GM15510 (cell line): ENCODE data around the gene DNAH10.

ENCODE experiments used
- POLR2A ChIP-seq: IDR thresholded peaks from 3 replicates; pipeline ENCODE4 v1.6.1; 2011; ENCODE audit warnings: borderline replicate concordance; ENCODE audit not compliant: insufficient read length; ENCODE audit errors: extremely low read depth

Gene DNAH10

GRCh38 chr12:123942911-123943648 lies 181.0 kb downstream of the DNAH10 start:
- TF ChIP-seq POLR2A: no peak

GRCh38 chr12:123943816-123944215 lies 181.7 kb downstream of the DNAH10 start:
- TF ChIP-seq POLR2A: no peak

DNA sequence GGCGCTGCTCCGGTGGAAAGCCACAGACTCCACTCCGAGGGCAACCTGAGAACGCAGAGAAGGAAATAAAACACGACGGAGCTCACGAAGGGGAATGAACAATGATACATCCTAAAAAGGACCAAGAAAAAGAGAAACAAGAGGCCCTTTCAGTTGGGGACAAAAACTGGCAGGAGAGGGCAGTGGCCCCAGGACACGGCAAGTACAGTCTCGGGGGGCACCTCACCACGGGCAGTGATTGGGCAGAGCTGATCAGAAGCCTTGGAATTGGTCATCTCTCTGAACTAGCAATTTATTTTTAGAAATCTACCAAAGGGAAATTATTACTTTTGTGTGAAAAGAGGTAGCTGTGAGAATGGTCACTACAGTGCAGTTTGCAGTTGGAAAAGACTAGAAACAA lies 182.6 kb downstream of the DNAH10 start:
- no peak for TF ChIP-seq POLR2A

GRCh38 chr12:123945287-123946151 lies 183.4 kb downstream of the DNAH10 start:
- TF ChIP-seq POLR2A: no peak

DNA sequence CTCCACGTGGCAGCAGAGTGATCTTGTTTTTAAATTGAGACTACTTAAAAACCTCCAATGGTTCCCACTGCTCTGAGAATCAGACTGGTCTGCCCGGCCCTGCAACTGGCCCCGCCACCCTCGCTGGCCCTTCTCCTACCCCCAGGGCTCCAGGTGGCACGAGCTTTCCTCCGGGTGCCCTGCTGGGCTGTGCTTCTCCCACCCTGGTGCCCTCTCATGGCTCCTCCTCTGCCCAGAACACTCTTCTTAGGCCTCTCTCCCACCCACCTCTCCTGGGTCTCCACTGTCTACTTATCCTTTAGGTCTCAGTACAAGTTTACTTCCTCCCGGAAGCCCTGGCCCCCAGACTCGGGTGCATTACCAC lies 184.0 kb downstream of the DNAH10 start:
- no peak for TF ChIP-seq POLR2A

DNA sequence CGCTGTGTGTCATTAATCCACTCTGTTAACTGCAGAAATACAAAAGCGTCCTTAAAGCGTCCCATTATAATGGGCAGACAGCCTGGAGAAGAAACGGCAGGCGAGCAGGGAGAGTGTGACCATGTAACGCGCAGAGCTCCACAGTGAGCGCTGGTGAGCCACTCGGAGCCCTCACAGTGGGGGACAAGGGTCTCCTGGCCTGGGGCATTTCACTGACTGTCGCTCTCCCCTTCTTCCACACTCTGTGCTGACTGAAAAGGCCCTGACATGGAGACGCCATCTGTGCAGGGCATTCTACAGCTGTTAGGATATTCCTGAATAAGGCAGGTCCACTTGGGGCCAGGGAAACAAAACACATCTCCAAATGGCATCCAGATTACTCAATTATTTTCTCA lies 186.3 kb downstream of the DNAH10 start:
- TF ChIP-seq POLR2A: no peak

DNA sequence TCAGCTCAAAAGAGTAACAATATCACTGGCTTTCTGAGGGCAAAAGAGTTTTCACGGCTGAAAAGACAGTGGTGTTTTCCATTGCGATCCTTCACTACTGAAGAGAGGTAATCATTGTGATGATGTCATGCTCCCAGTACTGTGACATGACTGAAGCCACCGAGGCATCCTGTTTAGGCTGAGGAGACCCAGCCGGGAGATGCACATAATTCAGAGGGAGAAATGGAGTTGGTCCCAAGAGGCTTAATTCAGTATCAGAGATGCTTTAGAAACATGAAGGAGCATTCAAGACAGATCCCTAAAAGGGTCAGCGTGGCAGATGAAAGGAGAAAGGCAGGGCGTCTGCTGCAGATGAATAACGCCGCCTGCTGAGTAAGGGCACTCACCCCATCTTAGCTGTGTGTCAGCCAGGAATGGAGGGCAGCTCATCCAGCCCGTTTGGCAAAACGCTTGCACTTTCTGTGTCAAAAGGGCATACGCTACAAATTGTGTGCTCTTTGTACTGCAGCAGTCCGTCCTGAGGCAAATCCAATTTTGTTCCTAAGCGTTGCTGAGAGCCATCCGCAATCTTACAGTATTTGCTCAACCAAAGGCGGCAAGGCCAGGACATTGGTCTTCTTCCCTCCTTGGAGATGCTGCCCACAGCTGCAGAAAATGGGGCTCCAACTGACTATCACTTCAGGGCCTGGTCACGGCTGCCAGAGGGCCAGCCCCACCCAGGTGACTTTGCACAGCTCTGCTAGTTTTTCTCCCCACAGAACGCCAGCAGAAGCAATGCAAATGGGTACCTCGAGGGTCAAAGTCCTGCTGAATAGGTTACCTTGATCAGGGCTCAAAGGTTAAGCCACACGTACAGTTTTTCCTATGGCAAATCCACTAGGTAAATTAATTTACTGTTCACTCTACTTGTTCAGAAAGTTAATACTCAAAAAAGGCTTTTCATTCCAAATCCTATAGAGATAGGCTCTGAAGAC lies 187.0 kb downstream of the DNAH10 start:
- no peak for TF ChIP-seq POLR2A

- no peak for TF ChIP-seq POLR2A
These were observed 187.7 kb downstream of the DNAH10 start for GRCh38 chr12:123949770-123950165.

DNA sequence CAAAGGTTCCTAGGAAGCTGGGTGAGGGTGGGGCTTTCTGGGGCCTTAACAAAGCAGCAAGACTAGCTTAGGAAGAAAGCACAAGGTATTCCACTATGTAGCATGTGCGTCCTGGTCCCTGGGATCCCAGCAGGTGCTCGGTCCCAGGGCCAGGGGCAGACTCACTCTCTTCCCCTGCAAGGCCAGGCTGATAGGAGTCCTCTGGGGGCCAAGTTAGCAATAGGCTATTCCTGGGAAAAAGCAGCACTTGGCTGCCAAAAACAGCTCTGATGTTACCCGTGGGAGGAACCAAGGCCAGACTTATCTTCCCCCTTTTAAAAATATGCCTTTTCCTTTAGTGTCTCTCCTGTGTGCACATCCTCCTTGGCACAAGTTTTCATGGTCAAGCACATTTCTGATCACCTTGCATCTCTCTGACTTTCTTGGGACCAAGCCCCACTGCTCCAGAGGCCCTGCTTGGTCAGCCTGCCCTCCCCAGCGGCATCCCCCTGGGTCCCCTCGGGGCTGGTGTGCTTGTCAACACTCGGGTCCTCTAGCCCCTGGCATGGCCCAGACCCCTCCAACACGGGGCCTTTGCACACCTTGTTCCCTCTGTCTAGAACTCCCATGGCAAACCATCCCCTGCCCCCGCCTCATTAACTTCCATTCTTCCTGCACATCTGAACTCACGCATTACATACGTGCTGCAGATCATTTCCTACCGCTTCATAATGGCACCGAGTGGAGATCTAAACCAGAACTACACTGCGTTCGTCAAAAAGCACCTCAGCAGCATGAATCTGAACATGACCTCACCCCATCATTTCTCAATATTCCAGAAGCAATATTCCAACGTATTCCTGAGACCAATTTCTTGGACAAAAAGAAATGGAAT lies 188.6 kb downstream of the DNAH10 start:
- TF ChIP-seq POLR2A: no peak

- TF ChIP-seq POLR2A: no peak
These were observed 189.4 kb downstream of the DNAH10 start for GRCh38 chr12:123951467-123951866.

DNA sequence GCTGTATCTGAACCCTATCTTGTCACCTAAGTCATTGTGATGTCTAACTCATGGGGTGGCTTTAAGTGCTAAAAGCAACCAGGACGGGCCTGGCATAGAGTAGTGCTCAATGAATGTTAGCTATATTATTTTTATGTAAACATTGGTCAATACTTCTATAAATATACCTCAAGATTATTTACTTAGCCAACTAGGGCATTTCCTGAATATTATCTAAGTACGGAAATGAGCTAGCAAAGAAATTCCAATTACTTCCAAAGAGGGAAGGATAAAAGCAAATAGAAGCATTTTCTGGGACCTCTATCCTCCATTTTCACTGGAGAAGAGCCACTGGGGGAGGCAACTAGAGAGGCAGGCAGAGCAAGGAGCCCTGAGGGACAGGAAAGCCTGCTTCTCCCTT lies 189.9 kb downstream of the DNAH10 start:
- no peak for TF ChIP-seq POLR2A

DNA sequence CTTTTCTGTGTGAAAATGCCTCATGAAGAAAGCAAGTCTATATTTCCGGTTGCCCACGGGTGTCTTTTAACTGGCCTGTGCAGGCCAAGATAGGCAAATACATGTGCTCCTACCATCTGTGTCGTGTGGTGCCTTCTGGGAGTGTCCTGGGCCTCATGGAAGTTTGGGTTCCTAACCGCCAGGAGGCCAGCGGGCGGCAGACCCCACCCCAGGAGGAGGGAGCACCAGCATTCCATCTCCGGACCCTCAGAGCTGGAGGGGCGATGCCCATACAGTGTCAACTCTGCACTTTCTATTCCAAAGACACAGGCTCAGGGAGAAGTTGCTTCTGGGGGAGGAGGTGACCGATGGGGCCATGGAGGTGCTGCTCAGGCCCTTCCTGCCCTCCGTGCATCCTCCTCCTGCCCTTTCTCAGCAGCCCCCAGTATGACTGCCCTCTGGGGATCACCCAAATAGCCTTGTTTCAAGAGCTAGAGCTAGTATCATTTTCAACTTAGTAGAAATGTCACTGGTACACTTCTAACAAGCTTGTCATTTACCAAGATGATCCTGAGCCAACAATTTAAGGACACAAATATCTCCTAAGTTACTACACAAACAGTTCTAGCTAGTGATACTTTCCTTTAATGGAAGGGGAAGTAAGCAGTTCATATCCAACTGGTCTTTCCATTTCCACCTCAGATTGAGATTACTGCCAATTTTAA lies 192.7 kb downstream of the DNAH10 start:
- no peak for TF ChIP-seq POLR2A

DNA sequence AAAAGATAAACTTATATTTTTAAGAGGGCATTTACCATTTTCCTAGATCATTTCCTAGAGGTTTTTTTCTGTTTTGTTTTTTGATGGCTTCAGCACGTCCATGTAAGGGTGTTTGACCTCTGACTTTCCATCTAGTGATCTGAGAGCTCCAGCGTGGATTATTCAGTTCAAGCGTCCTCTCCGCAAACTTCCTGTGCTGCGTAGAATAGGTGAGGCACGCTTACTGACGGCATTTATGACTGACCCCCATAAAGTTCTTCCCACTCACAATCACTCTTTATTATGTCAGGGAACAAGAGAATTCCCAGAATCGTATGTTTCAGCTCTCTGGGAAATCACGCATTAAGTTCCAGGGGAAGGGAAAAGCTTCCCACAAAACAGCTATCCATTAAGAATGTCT lies 194.1 kb downstream of the DNAH10 start:
- TF ChIP-seq POLR2A: no peak
